ENCODE data around the gene SPART.
"Not testable (repeated sequence)": the region's sequence is repeated elsewhere in the genome, so short reads cannot be mapped to it uniquely, and the experiment has no call there.

The SPART gene

DNA sequence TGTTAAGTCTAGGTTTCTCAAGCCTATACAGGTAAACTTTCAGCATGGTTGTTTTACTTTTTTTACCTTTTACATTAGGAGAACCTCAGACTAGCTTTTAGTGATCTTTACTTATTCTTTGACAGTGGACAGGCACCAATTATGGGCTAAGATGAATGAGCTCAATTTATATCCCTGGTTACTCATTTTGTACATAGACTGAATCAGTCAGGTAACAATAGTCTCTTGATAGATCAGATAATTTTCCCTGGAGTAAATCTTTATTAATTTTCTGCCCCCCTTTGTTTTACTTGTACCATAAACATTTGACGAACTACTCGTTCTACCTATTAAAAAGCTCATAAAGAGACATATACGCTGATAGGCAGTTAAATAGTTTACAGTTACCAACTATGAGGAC, 22.8 kb downstream of the SPART start:
- in situ Hi-C loops (cut with MboI; ENCODE audit: low sequenced_read_pairs) = no loop called here

DNA sequence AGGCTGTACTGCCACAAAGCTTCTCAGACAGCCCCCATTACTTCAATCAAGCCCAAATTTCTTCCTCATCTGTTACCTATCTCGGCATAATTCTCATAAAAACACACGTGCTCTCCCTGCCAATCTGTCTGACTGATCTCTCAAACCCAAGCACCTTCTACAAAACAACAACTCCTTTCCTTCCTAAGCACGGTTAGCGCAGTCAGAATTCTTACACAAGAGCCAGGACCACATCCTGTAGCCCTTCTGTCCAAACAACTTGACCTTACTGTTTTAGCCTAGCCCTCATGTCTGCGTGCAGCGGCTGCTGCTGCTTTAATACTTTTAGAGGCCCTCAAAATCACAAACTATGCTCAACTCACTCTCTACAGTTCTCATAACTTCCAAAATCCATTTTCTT, 26.4 kb downstream of the SPART start:
- in situ Hi-C loops (cut with MboI; ENCODE audit: low sequenced_read_pairs) = not testable (repeated sequence)

DNA sequence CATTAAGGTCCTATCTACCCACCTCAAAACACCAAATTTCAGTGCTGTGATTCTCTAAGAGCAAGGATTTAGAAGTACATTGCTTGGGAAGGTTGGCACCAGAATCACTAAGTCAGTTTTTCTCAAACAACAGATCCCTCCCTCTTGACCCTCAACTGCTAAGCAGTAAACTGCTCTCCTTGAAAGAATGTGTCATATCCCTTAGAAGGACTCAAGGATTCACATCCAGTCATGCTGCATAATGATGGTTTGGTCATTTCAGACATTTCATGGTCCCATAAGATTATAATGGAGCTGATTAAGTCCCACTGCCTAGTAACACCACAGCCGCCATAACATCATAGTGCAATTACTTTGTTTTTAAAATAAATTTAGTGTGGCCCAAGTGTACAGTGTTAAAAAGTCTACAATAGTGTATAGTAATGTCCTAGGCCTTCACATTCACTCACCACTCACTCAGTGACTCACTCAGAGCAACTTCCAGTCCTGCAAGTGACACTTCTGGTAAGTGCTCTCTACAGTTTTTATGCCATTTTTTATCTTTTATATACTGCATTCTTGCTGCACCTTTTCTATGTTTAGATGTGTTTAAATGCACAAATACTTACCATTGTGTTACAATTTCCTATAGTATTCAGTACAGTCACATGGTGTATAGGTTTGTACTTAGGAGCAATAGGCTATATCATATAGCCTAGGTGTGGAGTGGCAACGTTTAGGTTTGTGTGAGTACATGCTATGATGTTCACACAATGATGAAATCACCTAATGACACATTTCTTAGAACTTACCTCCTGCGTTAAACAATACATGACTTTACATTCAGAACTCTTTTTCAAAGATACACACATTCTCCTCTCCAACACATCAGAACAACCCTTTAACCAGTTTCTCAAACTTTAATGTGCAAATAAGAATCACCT, 32.9 kb downstream of the SPART start:
- in situ Hi-C loops (cut with MboI; ENCODE audit: low sequenced_read_pairs) = no loop called here

DNA sequence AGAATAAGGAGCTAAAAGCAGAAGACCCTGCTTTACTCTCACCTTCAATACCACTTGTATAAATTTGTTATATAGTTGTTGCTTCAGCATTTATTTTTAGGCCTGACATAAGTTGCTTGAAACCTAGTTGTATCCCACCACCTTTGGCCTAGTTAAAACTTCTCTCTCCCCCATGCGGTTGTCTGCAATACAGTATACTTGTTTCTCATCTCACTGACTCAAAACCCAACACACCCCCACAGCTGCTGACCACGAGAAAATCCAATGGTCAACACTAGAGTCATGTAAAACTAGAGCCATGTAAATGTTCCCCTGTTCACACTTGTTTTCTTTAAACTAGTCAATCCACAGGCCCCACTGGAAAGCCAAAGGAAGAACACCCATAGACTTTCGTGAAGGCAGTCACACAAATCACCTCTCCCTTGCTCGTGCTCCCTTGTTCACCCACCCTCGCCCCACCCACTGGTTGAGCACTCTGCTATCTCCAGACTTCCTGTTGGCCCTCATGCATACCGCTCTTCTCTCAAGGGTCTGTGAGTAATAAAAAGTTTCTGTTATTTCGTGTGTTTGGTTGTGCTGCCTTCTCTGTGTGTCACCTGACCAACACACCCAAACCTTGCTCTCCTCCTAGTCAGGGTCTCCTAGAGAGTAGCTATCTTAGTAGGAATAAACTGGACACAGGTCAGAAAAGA, 35.6 kb downstream of the SPART start:
- in situ Hi-C loops (cut with MboI; ENCODE audit: low sequenced_read_pairs) = no loop called here

DNA sequence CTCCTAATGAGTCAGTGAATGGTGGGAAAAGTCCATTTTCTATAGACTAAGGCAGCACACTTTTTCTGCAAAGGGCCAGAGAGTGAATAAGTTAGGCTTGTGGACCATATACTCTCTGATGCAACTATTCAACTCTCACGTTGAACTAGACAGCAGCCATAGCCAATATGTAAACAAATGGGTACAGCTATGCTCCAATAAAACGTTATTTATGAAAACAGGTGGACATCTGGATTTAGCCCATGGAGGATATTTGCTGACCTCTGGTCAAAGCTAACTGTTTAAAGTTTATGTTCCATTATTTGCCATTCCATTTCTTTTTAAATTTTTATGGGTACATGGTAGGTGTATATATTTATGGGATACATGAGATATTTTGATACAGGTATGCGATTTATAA, 43.9 kb downstream of the SPART start:
- in situ Hi-C loops (cut with MboI; ENCODE audit: low sequenced_read_pairs) = no loop called here

DNA sequence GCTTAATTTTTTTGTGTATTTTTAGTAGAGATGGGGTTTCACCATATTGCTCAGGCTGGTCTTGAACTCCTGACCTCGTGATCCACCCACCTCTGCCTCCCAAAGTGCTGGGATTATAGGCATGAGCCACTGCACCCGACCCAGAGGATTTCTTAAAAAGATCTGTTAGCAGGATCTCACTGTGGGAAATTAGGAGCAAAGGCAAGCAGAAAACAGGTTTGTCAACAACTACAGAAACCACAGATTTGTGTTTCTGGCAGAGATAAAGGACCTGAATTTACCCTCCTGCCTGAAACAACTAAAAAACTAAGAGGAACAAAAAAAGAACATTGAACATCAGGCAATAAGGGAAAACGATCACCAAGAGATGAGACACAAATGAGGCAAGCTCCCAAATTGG, 46.7 kb downstream of the SPART start:
- in situ Hi-C loops (cut with MboI; ENCODE audit: low sequenced_read_pairs) = loop anchor here (25.0 kb wide), 2 partner anchors 438 to 688 kb away; partner anchors contain the start of gene ALG5

DNA sequence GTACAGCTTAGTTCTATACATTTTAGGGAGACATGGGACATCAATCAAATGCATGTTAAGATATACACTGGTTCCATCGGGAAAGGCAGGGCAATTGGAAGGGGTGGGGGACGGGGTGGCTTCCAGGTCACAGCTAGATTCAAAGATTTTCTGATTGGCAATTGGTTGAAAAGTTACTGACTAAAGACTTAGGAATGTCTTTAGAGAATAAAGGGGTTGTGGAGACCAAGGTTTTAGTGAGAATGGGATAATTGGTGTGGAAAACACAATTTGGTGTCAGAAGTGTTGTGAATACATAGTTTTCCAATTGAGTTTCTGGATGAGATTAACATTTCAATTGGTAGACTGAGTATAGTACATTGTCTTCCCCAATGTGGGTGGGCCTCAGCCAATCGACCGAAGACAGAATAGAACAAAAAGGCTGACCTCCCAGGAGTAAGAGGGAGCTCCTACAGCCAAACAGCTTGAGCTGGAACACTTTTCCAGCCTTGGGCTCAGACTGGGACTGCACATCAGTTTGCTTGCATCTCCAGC, 47.6 kb downstream of the SPART start:
- in situ Hi-C loops (cut with MboI; ENCODE audit: low sequenced_read_pairs) = loop anchor here (25.0 kb wide), 2 partner anchors 439 to 689 kb away; partner anchors contain the start of gene ALG5

DNA sequence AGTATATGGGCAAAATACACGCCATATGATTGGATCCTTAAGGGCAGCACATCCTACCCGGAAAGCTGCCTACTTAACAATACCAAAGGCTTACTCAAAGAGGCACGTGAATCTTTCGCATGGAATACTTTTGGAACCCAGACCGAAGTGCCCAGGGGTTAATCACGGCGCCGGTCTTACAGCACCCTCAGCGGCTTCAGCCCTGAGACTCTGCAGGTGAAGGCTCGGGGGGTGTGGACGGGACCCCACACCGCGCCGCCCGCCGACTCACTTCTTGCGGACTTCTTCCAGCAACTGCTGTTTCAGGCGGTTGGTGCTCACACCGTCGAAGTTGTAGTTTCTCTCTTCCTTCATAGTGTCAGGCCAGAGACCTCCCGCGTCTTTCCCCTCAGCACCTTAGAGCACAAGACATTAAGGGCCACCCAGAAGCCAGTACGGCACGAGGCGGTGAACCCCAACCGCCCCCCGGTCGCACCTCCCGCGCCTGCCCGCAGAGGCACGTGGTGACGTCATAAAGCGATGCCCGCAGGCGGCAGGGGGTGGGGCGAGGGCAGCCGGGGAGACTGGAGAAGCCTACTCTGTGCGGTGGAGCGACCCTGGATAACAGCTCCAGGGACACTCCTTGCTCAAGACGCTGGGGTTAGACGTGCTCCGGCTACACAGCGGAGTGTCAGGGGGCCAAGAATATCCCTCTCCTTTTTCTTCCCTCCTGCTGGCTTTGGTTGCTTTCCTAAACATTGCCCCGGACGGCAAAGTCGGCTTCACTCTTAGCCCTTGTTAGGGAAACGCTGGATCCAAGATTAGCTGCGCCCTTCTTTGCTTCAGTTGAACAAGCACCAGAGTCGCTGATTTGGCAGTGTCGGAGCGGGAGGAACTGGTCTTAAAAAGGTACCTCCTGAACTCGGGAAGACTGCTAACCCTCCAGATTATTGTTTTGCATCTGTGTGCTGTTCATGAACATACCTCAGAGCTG, 48.5 kb downstream of the SPART start, which contains the start of gene CCDC169:
TSS of gene CCDC169 (minus strand) at position 449 of the 973 bp plus-strand sequence. CDS start at position 354, 95 bp downstream.
- in situ Hi-C loops (cut with MboI; ENCODE audit: low sequenced_read_pairs) = loop anchor here (25.0 kb wide), 2 partner anchors 440 to 690 kb away; partner anchors contain the start of gene ALG5

DNA sequence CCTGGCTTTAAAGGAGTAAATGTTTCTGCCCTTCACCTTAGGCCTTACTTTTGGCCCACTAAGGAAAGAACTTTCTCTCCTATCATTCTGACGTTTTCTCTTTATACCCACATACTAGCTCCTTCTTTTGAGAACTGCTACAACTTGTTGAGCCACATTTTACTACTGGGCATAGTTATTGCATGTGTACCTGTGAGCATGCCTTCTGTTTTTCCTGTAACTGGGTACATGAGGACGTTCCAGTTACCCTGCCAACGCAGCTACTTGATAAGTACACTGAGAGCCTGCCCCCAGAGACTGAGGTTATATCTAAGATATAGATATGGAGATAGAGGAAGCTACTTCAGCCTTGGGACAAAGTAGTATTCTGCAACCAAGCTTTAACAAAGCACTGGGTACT, 52.1 kb downstream of the SPART start:
- in situ Hi-C loops (cut with MboI; ENCODE audit: low sequenced_read_pairs) = loop anchor here (25.0 kb wide), 2 partner anchors 443 to 693 kb away; partner anchors contain the start of gene ALG5

DNA sequence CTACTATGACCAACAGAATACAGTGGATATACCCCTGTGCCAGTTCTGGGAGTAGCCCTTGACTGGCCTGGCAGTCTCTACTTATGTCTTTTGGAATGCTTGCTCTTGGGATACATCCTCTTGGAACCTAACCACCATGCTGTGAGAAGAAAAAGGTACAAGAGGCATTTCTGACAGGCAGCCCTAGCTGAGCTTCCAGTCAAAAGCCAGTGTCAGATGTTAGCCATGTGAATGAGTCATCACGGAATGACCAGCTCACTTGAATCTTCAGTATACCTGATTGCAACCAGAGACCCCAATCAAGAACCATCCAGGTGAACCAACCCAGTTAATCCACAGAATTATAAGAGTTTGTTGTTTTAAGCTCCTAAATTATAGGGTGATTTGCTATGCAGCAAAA, 52.7 kb downstream of the SPART start:
- in situ Hi-C loops (cut with MboI; ENCODE audit: low sequenced_read_pairs) = loop anchor here (25.0 kb wide), 2 partner anchors 444 to 694 kb away; partner anchors contain the start of gene ALG5

DNA sequence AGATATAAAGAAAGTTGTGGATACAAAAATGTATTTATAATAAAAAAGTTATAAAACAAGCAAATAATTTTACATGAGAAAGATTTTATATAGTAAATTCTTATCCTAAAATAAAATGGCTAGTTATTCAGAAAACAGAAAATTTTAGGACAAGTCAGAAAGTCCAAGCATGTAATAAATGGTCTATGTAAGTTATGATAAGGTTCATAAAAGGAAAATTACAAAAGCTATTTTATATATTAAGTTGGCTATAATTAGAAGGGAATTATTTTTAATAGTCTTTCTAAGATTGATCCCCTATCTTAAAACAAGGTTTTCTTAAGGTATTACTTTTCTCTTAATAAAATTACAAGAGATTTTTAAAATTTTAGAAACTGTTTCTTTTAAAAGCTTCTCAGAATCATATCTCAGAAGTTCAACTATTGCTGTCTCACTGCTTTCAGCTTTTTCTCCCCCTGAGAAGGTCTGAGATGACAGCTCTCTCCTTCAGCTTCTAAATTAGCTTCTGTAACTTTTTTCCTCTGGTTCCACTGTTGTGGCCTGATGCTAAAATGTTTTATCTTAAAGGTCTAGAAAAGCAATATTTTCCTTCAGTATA, 57.3 kb downstream of the SPART start:
- in situ Hi-C loops (cut with MboI; ENCODE audit: low sequenced_read_pairs) = loop anchor here (25.0 kb wide), 2 partner anchors 448 to 698 kb away; partner anchors contain the start of gene ALG5

DNA sequence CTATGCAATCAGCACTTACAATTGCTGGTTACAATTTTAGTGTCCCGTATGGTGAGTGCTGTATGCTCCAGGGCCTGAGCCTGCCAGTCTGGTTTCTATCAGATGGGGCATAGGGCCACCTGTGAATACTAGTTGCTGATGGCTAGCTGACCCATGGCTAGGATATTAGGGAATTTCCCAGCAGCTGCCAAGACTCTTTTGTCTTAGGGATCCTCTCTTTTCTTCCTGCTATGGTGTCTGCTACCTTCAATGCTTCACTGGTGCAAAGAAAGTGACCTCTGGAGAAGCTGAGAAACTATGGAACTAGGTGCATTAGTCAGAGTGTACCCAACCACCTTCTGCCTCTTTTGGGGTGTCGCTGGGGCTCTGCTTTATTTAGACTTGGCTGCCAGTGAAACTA, 60.2 kb downstream of the SPART start:
- in situ Hi-C loops (cut with MboI; ENCODE audit: low sequenced_read_pairs) = loop anchor here (25.0 kb wide), 2 partner anchors 451 to 701 kb away; partner anchors contain the start of gene ALG5

DNA sequence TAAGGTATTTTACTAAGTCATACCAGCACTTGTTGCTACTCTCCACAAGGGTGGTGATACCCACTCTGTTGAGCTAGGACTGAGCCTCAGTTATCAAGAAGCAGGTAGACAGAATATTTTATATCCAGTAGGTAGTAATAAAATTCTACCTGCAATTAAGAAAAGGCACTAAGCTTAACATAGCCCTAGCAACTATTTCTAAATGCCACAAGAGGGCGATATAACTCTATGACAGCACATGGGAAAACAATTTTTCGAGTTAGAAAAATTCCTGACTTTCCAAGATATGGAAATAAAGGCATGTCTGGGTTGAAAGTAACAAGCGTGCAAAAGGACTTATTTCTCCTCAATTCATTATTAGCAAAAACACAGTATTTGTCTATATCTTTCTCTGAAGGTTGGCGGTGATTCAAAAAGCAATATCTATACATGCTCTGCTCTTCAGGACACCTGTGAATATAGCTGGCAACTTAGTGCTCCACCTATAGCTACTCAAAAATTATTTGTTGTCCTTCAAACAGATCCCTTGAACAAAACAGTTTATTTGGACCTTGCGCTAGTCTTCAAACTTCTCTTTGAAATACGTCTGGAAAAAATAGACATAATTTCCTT, 63.3 kb downstream of the SPART start:
- in situ Hi-C loops (cut with MboI; ENCODE audit: low sequenced_read_pairs) = loop anchor here (25.0 kb wide), 2 partner anchors 454 to 704 kb away; partner anchors contain the start of gene ALG5

DNA sequence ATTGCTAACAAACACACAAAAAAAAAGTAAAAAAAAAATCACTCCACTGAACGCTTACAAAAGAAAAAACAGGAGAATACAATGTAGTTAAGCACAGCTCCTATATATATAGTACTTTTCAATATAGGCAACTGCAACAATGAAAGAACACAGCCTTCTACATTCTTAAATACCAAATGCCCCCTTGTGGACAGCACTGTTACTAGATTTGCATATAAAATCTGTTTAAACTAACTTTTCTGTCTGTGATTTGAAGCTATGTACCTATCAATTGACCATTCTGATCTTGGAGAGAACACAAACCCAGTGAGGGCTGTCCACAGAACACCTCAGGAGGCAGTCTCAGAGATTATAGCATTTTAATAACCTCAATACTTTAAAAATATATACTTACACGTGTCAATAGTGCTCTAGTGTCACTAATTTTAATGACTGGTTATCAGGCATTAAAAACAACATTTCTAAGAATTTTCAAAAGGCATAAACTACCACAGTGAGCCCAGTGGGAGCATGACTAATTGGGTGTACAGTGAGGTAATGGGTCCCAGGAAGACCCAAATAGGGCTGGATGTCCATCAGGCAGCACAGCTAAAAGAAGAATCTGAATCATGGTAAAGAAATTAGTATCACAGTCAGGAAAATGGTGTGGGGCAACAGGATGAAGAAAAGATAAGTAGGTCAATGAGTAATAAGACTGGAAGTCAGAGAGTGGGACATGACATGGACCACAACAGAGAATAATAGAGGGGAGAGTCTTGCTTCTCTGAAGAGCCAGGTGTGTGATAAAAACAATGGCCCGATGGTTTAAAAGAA, 70.8 kb downstream of the SPART start:
- in situ Hi-C loops (cut with MboI; ENCODE audit: low sequenced_read_pairs) = loop anchor here (25.0 kb wide), 2 partner anchors 462 to 712 kb away; partner anchors contain the start of gene ALG5

DNA sequence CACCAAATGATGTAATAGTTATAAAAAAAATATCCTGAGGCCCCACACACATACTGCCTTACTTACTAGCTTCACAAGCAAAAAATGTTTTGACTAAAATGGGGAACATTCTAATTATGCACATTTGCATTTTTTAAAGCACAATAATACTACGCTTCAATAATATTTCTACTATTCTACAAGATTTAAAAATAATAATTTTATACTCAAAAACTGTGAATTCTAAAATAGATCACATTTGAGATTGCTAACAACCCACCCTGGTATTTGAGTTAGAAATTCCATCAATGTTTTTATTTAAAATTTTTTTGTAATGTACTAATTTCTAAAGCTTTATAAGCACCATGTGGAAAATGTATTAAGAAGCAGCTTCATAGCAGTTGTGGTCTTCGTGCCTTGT, 72.8 kb downstream of the SPART start:
- in situ Hi-C loops (cut with MboI; ENCODE audit: low sequenced_read_pairs) = loop anchor here (25.0 kb wide), 1 partner anchor 286 kb away; no protein-coding TSS in a partner anchor

DNA sequence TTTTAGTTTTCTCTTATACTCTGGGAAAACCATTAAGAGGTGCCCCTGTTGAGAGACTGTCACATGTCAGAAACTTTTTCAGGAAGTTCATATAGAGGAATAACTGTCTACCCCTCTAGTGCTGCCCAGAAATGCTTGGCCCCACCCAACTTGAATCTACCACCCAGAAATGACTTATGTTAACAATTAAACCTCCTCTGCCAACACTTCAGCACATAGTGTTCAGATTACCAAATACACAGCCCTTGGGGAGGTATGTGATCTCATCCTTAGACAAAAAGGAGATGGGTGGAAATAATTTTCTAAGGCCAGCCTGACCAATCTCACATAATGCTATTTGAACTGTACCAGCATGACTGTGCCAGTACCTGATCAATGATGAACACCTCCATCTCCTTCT, 84.2 kb downstream of the SPART start:
- in situ Hi-C loops (cut with MboI; ENCODE audit: low sequenced_read_pairs) = loop anchor here (25.0 kb wide), 1 partner anchor 275 kb away; no protein-coding TSS in a partner anchor

DNA sequence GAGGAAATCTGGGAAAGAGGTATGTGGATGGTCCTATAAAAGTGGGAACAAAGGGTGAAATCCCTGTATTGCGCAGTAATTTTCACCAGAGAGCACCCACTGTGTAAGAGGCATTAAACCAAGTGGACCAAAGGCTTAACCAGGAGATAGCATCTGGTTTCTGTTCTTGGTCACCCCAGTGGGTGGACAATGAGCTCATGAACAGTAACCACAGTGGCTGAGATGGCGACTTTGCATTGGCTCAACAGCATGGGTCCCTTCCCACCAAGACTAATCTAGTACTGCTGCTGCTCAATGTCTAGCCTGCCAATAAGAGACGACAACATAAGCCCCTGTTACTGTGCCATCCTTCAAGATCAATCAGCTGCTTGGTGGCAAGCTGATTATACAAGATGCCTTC, 85.2 kb downstream of the SPART start:
- in situ Hi-C loops (cut with MboI; ENCODE audit: low sequenced_read_pairs) = loop anchor here (25.0 kb wide), 1 partner anchor 274 kb away; no protein-coding TSS in a partner anchor
